ENCODE data around the gene IFNA1. TPM values are rescaled to one million over a fixed set of nuclear protein-coding genes. Genes with fewer than 3 reads are reported as not detected.
A peak's percentile ranks its signal among the peaks of the same experiment; 100 is the strongest.
"Not testable (repeated sequence)": the region's sequence is repeated elsewhere in the genome, so short reads cannot be mapped to it uniquely, and the experiment has no call there.

IFNA1 gene
- total and polyA plus RNA-seq, 7 donors = 0.09 TPM; not detected in 6

DNA sequence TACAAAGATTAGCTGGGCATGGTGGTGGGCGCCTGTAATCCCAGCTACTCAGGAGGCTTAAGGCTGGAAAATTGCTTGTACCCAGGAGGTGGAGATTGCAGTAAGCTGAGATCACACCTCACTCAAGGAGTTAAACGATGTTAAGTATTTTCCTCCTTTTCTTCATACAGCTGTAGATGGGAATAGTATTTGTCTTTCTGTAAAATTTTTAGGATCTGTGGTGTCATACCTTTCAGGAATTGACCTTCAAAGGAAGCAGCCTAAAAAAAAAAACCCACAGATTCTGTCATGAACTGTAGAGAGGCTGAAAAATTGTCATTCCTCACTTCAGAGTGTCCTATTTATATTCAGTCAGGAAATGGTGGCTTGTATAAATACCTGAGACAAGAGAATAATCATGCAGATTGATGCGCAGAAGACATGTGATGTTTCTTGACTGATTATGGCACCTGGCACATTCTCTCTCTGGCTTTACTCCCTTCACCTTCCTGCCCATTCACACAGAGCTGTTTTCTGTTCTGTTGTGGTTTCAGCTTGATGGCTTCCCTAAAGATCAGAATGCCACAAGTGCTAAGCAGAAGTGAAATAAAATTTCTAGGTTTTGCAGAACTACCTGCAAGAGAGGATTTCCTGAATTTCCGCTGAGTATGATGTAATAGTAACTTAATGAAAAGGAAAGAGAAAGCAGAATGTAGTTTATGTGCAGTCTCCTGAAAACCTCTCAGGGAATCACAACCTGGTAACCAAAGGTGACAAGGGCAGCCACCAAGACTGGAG is 3.8 kb downstream of the IFNA1 start:
- 71 to 90% methylated on average over 4 of the region's 4 CpGs for WGBS, 2 donors
- intact Hi-C loops (cut with DNase I) = no loop called here

DNA sequence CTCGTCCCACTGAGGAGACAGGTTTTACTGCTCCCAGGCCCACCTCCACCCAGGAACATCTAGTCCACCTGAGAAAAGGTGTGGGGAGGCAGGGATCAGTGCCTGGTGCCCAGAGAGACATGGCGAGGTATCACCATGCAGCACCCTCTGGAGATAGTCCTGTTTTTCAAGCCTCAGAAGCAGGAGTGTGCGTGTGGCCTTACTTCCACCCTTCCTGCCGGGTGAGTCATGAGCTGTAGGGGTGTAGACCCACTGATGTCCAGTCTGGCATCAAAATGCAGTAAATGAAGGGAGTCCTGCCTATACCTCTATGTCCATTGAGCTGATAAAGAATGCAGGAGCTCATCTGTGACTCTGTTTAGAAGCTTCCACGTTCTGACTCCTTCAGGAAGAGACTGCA is 9.1 kb downstream of the IFNA1 start:
- WGBS, 2 donors = 83 to 93% methylated on average over 5 of the region's 5 CpGs
- intact Hi-C loops (cut with DNase I) = not testable (repeated sequence)

More for the DNA sequence above, 3.8 kb downstream of the IFNA1 start:
- no peak for TF ChIP-seq POLR2A (IDR thresholded peaks at IDR 0.05)
- no peak for TF ChIP-seq EP300 (IDR thresholded peaks at IDR 0.05)
- TF ChIP-seq POLR2AphosphoS5 (IDR thresholded peaks at IDR 0.05) = no peak
- TF ChIP-seq, protein P1, sequence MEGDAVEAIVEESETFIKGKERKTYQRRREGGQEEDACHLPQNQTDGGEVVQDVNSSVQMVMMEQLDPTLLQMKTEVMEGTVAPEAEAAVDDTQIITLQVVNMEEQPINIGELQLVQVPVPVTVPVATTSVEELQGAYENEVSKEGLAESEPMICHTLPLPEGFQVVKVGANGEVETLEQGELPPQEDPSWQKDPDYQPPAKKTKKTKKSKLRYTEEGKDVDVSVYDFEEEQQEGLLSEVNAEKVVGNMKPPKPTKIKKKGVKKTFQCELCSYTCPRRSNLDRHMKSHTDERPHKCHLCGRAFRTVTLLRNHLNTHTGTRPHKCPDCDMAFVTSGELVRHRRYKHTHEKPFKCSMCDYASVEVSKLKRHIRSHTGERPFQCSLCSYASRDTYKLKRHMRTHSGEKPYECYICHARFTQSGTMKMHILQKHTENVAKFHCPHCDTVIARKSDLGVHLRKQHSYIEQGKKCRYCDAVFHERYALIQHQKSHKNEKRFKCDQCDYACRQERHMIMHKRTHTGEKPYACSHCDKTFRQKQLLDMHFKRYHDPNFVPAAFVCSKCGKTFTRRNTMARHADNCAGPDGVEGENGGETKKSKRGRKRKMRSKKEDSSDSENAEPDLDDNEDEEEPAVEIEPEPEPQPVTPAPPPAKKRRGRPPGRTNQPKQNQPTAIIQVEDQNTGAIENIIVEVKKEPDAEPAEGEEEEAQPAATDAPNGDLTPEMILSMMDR (IDR thresholded peaks at IDR 0.05) = no peak
- H3K36me3 ChIP-seq = no peaks in the 10 kb centered on the region
- H3K27me3 ChIP-seq = no peaks in the 10 kb centered on the region
- peaks cover 0 to 31% (median 22%) of the 10 kb centered on the region in 4 donors for H3K4me1 ChIP-seq
- no peaks in the 10 kb centered on the region for H3K9me3 ChIP-seq
- DNase-seq = no peak
- H3K4me3 ChIP-seq = no peak overlapping the region
- H3K27ac ChIP-seq = peak overlapping the region in 2 of 4 donors; percentile 66 to 68

DNA sequence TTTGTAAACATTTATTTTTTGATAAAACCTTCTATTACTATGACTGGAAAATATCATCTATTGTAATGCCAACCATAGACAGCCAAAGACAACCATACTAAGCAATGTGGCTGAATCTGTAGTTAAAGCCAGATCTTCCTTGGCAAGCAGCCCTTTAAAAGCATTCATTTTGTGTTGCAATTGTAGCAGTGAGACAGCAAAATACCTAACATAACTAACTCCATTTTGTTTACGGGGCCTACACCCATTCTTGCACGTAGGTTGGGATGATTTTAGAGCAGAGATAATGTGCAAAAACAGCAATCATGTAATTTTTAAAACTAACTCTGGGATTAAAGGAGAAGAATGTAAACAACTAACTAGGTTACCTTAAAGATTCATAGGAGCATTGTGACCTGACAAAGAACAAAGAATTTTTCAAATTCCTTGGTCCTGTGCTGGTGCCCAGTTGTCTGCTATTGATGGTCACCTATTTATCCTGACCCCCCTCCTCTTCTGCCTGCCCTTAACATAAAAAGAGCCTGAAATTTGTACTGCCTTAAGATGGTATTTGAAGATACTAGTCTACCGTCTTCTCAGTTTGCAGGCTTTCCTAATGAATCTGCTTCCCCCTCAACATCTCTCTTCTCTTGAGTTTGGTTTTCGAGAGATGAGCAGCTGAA is 10.6 kb downstream of the IFNA1 start:
- Histone ChIP-seq H3K9me3 (no peaks in the 10 kb centered on the region), H3K27ac (peak overlapping the region in 1 of 4 donors; percentile 35), H3K4me3 (no peak overlapping the region), H3K36me3 (no peaks in the 10 kb centered on the region), H3K27me3 (no peaks in the 10 kb centered on the region), H3K4me1 (peaks cover 0 to 24% (median 16%) of the 10 kb centered on the region in 4 donors)
- no peak for DNase-seq
- TF ChIP-seq, protein P1 (IDR thresholded peaks at IDR 0.05) = no peak
- TF ChIP-seq POLR2A (IDR thresholded peaks at IDR 0.05) (no peak), EP300 (IDR thresholded peaks at IDR 0.05) (no peak), POLR2AphosphoS5 (IDR thresholded peaks at IDR 0.05) (no peak)
- 82 to 84% methylated on average over 4 of the region's 4 CpGs for WGBS, 2 donors
- intact Hi-C loops (cut with DNase I) = loop anchor here (5.0 kb wide), 1 partner anchor 124 kb away; no protein-coding TSS in a partner anchor

More for the DNA sequence above, 9.1 kb downstream of the IFNA1 start:
- not testable (repeated sequence) for DNase-seq, H3K27ac ChIP-seq, H3K9me3 ChIP-seq, H3K36me3 ChIP-seq, H3K27me3 ChIP-seq, H3K4me3 ChIP-seq
- H3K4me1 ChIP-seq = peaks cover 0 to 40% (median 28%) of the 10 kb centered on the region in 4 donors

DNA sequence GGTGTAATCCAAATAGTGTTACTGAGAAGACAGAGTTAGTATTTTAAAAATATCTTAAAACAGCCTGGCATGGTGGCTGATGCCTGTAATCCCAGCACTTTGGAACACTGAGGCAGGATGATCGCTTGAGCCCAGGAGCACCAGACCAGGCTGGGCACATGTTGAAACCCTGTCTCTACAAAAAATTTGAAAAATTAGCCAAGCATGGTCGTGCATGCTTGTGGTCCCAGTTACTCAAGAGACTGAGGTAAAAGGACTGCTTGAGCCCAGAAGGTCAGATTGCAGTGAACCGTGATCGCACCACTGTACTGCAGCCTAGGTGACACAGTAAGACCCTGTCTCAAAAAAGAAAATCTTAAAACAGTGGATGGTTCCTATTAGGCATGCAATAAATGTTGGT is 12.4 kb downstream of the IFNA1 start:
- TF ChIP-seq POLR2AphosphoS5 (IDR thresholded peaks at IDR 0.05) (no peak), EP300 (IDR thresholded peaks at IDR 0.05) (no peak), POLR2A (IDR thresholded peaks at IDR 0.05) (no peak)
- TF ChIP-seq, protein P1 (IDR thresholded peaks at IDR 0.05) = no peak

DNA sequence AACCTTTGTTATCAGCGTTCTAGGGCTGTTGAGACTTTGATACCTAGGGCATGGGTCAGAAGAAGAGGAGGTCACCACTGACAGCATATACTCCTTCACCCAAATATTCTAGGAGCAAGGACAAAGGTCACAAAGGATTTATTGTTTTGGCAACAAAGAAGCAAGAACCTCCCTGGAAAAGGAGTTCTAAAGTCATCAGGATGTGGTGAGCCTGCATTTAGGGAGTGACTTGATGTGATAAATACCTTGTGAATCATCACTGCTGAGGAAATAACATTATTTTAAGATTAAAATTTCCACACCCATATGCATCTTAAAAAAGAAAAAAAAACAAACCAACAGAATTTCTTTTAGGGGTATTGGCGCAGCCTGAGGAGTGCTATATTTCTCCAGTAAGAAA is 13.9 kb downstream of the IFNA1 start:
- intact Hi-C loops (cut with DNase I) = loop anchor here (5.0 kb wide), 1 partner anchor 127 kb away; no protein-coding TSS in a partner anchor
- TF ChIP-seq, protein P1 (IDR thresholded peaks at IDR 0.05) = no peak
- no peak for TF ChIP-seq EP300 (IDR thresholded peaks at IDR 0.05)
- no peak for TF ChIP-seq POLR2AphosphoS5 (IDR thresholded peaks at IDR 0.05)
- no peak for TF ChIP-seq POLR2A (IDR thresholded peaks at IDR 0.05)
- 51 to 71% methylated on average over 2 of the region's 2 CpGs for WGBS, 2 donors
- DNase-seq = no peak
- Histone ChIP-seq H3K4me3 (no peak overlapping the region), H3K4me1 (peaks cover 0 to 12% (median 6%) of the 10 kb centered on the region in 4 donors), H3K36me3 (no peaks in the 10 kb centered on the region), H3K9me3 (no peaks in the 10 kb centered on the region), H3K27ac (no peak overlapping the region), H3K27me3 (no peaks in the 10 kb centered on the region)

More for the DNA sequence above, 12.4 kb downstream of the IFNA1 start:
- H3K27ac ChIP-seq = no peak overlapping the region
- no peaks in the 10 kb centered on the region for H3K27me3 ChIP-seq
- no peak for DNase-seq
- intact Hi-C loops (cut with DNase I) = loop anchor here (5.0 kb wide), 1 partner anchor 125 kb away; no protein-coding TSS in a partner anchor
- H3K36me3 ChIP-seq = no peaks in the 10 kb centered on the region
- WGBS, 2 donors = 87 to 88% methylated on average over 4 of the region's 4 CpGs
- H3K4me3 ChIP-seq = no peak overlapping the region
- H3K4me1 ChIP-seq = peaks cover 0 to 12% (median 6%) of the 10 kb centered on the region in 4 donors
- H3K9me3 ChIP-seq = no peaks in the 10 kb centered on the region
